HG02938 (cell line): ENCODE measurements around the gene NEUROD1.

Experiments used
- ATAC-seq: cut with Tn5 transposase; IDR thresholded peaks from one replicate; pipeline ENCODE4 v1.9.1; 2021; ENCODE audit warnings: mild to moderate bottlenecking, moderate library complexity; ENCODE audit not compliant: unreplicated experiment

NEUROD1 gene

DNA sequence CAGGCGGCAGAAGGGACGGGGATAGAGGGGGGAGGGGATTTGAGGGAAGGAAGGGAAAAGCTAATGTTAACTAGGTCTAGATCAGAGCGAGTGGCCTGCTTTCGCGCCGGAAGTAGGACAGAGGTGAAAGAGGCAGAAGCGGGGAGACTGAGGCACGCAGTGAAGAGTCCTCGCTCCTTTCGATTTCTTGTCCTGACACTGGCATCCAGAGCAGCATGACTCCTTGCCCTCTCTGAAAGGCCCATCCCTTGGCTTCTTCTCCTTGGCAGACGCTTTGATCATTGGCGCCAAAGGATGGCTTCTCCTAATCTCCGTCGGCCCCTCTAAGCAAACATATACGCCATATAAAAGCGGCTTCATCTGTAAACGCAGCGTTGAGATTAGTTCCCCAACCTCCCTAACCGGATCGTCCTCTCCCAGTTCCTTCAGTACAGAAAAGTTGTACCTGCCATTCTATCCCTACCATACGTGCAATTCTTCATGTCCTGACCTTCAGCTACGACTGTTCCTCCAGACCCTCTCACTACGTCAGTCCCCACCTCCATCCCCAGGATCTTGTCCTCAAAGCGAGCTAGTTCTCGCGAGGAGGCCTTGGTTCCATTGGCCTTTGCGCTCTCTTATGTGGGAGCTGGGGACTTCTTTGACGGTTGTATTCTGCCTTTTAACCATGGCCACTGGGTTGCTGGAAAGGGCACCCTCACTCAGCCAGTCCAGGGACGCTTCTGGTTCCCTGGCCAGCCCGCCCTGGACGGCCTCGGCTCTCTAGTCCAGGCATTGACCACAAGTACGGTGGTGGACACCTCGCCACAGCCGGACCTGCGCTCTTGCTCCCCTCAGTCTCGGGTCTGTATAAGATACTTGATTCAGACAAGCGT lies 857 bp upstream of the NEUROD1 start:
- no peak for ATAC-seq

GRCh38 chr2:181679544-181679979 lies 755 bp downstream of the NEUROD1 start:
- ATAC-seq = no peak

DNA sequence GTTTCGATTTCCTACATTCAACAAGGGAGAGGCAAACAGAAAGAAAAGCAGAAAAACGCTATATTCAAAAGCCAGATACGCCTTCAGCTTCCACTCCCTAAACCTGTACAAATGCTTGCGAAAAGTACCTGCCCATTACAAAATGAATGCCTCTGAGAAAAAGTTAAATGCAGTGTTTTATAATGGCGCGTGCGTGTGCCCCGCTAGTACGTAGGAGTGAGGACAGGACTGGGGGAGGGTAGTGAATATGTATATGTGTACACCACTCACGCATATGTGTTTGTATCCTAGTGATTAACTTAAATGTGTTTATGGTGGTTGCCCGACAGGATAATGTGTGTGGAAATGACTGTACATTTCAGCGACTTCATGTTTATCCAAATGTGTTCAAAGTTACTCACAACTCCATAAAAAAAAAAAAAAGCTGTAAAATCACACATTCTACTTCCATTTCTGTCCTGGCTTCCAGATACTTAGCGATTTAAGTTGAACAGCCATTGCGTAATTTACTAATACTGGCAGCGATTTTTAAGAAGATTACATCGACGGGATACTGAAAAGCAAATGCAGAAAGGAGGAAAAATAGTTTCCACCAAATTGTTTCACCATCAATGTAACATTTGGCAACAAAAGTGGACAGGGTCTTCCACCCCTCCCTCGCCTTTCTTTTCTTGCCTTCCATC lies 1.3 kb downstream of the NEUROD1 start:
- ATAC-seq = no peak

DNA sequence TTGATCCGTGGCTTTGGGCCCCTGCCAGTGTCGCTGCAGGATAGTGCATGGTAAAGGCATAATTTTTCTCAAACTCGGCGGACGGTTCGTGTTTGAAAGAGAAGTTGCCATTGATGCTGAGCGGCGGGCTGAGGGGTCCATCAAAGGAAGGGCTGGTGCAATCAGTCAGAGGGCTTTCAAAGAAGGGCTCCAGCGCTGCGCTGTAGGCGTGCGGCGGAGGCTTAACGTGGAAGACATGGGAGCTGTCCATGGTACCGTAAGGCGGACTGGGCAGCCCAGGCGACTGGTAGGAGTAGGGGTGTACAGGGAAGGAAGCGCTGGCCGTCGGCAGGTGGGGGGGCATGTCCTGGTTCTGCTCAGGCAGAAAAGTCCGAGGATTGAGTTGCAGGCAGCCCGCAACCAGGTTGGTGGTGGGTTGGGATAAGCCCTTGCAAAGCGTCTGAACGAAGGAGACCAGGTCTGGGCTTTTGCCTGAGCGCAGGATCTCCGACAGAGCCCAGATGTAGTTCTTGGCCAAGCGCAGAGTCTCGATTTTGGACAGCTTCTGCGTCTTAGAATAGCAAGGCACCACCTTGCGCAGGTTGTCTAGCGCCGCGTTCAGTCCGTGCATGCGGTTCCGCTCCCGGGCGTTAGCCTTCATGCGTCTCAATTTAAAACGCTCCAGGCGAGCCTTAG lies 2.3 kb downstream of the NEUROD1 start:
- peak; percentile 63 for ATAC-seq

GRCh38 chr2:181675254-181675653 lies 5.1 kb downstream of the NEUROD1 start:
- no peak for ATAC-seq

- no peak for ATAC-seq
These were observed 5.9 kb downstream of the NEUROD1 start for GRCh38 chr2:181674461-181674860.

- no peak for ATAC-seq
These were observed 7.1 kb downstream of the NEUROD1 start for GRCh38 chr2:181673173-181673572.

- ATAC-seq = peak; percentile 70
These were observed 7.9 kb downstream of the NEUROD1 start for GRCh38 chr2:181672255-181673008.

GRCh38 chr2:181670632-181671031 lies 9.7 kb downstream of the NEUROD1 start:
- ATAC-seq = no peak

DNA sequence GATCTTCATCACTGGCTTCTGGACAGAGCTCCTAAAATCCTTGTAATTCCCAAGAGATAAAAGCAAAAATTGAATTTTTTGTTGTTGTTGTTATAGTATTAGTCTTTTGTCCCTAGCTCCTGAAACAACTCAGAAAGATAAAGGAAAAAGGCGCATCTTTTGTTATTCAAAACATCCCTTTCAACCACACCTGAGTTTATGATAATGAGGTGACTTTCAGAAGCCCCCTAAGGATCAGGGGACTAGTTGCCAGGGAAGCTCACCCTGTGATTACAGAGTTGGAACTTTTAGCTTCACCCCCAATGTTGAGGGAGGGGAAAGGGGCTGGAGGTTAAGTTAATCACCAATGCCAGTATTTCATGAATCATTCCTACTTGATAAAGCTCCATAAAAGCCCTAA lies 13.1 kb downstream of the NEUROD1 start:
- ATAC-seq = no peak

GRCh38 chr2:181662287-181662686 lies 18.0 kb downstream of the NEUROD1 start:
- no peak for ATAC-seq

DNA sequence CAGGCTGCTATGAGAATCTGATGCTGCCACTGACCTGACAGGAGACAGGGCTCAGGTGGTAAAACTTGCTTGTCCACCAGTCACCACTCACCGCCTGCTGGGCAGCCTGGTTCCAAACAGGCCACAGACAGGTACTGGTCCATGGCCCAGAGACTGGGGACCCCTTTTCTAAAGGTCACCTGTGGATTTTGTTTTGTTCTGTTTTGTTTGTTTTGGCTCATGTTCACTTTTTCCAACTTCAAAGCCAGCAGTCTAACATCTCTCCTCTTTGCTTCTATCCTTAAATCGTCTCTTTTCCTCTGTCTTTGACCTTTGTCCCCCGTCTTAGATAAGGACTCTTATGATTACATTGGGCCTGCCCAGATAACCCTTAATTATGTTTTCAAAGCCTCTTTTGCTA lies 20.1 kb downstream of the NEUROD1 start:
- ATAC-seq = no peak

DNA sequence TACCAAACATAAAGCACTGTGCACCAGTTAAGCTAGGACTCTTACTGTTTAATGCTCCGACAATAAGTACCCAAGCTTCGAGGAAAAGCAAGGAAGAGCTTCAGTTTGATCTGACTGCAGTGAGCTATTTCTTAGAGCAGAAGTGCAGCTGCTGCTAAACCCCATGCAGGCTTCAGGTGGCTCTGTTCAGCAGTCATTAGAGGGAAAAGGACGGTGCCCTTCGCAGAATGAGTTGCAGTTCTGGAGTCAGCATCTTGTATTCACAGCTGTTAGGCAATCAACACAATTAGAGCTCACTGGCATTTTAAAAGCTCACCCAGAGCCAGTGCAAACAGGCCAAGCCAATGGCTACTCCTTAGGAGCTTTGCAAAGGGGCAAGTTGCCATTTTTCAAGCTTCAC lies 21.9 kb downstream of the NEUROD1 start:
- ATAC-seq = no peak

DNA sequence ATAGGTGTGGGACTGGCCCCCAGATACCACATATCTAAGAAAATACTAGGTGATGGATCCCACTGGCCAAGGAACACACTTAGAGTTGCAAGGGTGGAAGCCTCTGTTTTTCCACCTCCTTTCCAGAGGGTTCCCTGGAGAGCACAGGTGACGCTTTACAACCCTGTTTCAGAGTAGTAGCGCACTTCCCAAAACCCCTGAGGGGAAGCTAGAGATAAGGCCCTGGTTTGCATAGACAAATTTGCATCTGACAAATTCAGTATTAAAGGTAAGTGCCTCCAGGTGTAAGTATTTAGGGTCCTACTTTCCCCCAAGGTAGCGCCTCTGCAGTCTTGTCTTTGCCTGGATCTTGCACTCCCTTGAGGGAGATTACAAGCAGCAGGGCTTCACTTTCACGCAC lies 22.9 kb downstream of the NEUROD1 start:
- no peak for ATAC-seq

DNA sequence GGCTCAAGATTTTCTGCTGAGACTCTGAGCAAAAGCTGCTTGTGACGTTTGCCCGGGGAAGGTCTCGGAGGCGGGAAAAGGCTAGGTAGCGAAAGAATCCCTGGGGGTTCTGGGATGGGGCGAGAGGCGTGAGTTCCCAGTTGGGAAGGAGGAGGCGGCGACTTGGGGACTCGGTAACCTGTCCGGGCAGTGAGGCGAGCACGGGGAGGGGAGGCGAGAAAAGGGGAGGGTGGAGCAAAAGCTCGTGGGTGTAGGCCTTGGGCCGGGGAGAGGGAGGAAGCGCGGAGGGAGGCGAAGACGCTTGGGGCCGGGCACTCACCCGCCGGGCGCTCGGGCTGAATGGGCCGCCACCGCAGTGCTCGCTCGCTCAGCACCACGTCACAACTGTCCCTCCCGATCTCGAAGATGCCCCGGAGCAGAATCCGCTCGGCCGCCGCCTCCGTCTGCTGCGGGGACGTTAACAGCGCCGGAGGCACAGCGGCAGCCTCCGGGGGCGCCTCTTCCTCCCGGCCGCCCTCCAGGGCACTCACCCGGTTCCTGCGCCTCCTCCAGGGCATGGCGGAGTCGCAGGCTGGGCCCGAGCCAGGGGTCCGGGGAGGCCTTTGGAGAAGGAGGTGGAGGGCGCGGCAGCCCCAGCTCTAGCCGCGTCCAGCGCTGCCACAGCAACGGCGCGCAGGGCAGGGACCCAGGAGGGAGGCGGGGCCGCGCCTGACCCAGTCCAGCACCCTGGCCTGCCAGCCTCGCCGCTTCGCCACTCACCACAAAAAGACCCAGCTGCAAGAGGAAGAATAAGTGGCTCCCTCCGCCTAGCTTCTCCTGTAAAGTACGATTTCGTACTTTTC lies 23.6 kb downstream of the NEUROD1 start, which contains the start of gene CERKL:
TSS of gene CERKL (minus strand) at position 656 of the 842 bp plus-strand sequence. CDS start at position 557, 99 bp downstream.
- ATAC-seq = peak; percentile 77

DNA sequence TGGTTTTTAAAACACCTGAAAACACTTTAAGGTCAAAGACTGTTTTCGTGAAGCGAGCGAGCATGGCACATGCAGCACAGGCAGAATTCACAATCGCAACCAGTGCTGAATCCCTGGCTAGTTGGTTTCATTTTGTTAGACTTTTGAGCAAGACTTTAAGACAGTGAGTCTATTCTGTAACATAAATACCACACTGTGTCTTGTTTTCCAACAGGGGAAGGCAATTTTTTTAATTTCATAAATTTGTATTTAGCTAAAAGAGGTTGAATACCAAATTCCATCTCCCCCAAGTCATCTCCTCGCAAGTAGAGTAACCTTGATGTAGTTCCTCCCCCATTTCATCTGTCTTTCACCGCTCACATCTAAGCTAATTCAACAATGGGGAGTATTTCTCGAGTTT lies 24.8 kb downstream of the NEUROD1 start:
- no peak for ATAC-seq

DNA sequence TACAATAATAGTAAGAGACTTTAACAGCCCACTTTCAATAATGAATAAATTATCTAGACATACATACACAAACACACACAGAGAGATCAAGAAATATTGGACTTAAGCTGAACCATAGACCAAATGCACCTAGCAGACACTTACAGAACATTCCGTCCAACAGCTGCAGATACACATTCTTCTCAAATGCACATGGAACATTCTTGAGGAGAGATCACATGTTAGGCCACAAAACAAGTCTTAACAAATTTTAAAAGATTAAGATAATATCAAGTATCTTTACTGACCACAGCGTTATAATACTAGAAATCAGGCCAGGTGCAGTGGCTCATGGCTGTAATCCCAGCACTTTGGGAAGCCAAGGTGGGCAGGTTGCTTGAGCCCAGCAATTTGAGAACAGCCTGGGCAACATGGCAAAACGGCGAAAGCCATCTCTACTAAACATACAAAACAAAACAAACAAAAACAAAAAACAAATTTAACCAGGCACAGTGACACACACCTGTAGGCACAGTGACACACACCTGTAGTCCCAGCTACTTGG lies 30.8 kb downstream of the NEUROD1 start:
- no peak for ATAC-seq

DNA sequence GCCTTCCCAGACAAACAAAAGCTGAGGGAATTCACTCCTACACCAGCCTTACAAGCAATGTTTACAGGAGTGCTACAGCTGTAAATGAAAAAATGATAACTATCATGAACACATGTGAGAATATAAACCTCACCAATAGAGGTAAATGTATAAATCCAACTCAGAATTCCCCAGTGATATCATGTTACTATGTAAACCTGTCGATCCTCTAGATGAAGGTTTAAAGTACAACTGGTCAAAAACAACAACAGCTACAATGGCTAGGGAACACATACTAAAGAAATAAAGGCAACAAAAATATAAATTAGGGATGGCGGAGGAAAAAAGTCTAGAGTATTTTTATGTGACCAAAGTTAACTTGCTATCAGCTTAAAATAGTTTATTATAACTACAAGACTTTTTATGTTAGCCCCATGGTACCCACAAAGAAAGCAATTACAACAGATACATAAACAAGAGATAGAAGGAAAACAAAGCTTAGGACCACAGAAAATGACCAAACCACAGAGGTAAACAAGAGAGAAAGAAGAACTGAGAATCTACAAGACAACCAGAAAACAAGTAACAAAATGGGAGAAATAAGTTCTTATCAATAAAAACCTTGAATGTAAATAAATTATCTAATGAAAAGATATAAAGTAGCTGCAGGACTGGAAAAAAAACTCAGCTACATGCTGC lies 31.7 kb downstream of the NEUROD1 start:
- peak; percentile 53 for ATAC-seq

- peak; percentile 45 for ATAC-seq
These were observed 33.8 kb downstream of the NEUROD1 start for GRCh38 chr2:181646415-181646987.
